GM23338 (cell line): Measurements from ENCODE around the gene NPAS3. TPM values are rescaled to one million over a fixed set of nuclear protein-coding genes. Genes with fewer than 3 reads are reported as not detected.

Experiments
- CREB1 ChIP-seq: fragments of 250-450 bp; sonication (Bioruptor Pico); IDR thresholded peaks from 2 replicates; pipeline ENCODE4 v1.5.0; 2020; ENCODE audit warnings: low read depth, mild to moderate bottlenecking, moderate library complexity
- EZH2 ChIP-seq: fragments of 200-600 bp; sonication (generic); IDR thresholded peaks from one replicate; pipeline ENCODE4 v1.8.0; 2017; ENCODE audit warnings: antibody characterized with exemption, mild to moderate bottlenecking, low read depth; ENCODE audit not compliant: unreplicated experiment
- NANOG ChIP-seq: IDR thresholded peaks from 2 replicates; pipeline ENCODE4 v1.6.1; 2016; ENCODE audit warnings: antibody characterized with exemption, borderline replicate concordance
- STAT1 ChIP-seq: IDR thresholded peaks from one replicate; pipeline ENCODE4 v1.6.1; 2016; ENCODE audit warnings: antibody characterized with exemption; ENCODE audit not compliant: unreplicated experiment
- polyA plus RNA-seq: library from polyadenylated mRNA; unstranded; fragments of >200 nt; fragmentation: Nextera tagmentation; extraction: Ambion mirVana; gene quantifications from 2 replicates; pipeline ENCODE4 v1.2.1, GENCODE V29; 2016
- total RNA-seq: library from RNA; depleted of rRNA; stranded (reverse); fragments of >200 nt; shearing (Covaris generic); gene quantifications from 2 replicates; pipeline ENCODE4 v1.2.3, GENCODE V29; 2014
- TF ChIP-seq, protein P1 (sequence below): fragments of 250-450 bp; sonication (Bioruptor Pico); IDR thresholded peaks from 2 replicates; pipeline ENCODE4 v1.5.0; 2020; ENCODE audit warnings: mild to moderate bottlenecking, moderate library complexity
- TF ChIP-seq, protein P2 (sequence below), 2 experiments: fragments of 200-600 bp in 1 of 2; sonication (generic) in 1 of 2; conservative IDR thresholded peaks; 2 replicates each; pipeline versions ENCODE4 v1.5.1 to v1.6.1; 2016 to 2017; ENCODE audit warnings: antibody characterized with exemption in 2 of 2, low read depth in 2 of 2, mild to moderate bottlenecking in 2 of 2, moderate library complexity in 1 of 2
- TF ChIP-seq, protein P3 (sequence below): IDR thresholded peaks from one replicate; pipeline ENCODE4 v1.6.1; 2018; ENCODE audit warnings: antibody characterized with exemption; ENCODE audit not compliant: unreplicated experiment
- TF ChIP-seq, protein P4 (sequence below): IDR thresholded peaks from 2 replicates; pipeline ENCODE4 v1.6.1; 2016; ENCODE audit warnings: antibody characterized with exemption

Gene NPAS3
- total and polyA plus RNA-seq, 2 experiments from 2014 or later = 0.17 to 0.19 TPM

DNA sequence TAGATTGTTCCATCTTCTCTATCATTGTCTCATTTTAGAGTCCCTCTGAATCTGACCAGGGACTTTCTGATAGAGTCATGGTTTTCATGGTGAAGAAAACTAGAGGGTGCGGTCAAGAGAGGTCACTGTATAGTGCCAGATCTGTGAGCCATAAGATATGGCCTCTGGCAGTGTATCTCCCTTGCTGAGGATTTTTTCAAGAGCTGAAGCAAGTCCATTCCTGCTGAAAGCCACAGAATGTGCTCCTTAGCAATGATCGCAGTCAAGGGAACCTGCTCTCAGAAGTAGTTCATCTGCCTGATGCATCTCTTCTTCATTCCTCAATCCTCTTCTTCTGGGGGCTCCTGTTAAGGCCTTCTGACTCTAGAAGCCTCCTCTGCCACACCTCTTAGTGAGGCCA lies 607.0 kb downstream of the NPAS3 start (continued):
- TF ChIP-seq, protein P1, sequence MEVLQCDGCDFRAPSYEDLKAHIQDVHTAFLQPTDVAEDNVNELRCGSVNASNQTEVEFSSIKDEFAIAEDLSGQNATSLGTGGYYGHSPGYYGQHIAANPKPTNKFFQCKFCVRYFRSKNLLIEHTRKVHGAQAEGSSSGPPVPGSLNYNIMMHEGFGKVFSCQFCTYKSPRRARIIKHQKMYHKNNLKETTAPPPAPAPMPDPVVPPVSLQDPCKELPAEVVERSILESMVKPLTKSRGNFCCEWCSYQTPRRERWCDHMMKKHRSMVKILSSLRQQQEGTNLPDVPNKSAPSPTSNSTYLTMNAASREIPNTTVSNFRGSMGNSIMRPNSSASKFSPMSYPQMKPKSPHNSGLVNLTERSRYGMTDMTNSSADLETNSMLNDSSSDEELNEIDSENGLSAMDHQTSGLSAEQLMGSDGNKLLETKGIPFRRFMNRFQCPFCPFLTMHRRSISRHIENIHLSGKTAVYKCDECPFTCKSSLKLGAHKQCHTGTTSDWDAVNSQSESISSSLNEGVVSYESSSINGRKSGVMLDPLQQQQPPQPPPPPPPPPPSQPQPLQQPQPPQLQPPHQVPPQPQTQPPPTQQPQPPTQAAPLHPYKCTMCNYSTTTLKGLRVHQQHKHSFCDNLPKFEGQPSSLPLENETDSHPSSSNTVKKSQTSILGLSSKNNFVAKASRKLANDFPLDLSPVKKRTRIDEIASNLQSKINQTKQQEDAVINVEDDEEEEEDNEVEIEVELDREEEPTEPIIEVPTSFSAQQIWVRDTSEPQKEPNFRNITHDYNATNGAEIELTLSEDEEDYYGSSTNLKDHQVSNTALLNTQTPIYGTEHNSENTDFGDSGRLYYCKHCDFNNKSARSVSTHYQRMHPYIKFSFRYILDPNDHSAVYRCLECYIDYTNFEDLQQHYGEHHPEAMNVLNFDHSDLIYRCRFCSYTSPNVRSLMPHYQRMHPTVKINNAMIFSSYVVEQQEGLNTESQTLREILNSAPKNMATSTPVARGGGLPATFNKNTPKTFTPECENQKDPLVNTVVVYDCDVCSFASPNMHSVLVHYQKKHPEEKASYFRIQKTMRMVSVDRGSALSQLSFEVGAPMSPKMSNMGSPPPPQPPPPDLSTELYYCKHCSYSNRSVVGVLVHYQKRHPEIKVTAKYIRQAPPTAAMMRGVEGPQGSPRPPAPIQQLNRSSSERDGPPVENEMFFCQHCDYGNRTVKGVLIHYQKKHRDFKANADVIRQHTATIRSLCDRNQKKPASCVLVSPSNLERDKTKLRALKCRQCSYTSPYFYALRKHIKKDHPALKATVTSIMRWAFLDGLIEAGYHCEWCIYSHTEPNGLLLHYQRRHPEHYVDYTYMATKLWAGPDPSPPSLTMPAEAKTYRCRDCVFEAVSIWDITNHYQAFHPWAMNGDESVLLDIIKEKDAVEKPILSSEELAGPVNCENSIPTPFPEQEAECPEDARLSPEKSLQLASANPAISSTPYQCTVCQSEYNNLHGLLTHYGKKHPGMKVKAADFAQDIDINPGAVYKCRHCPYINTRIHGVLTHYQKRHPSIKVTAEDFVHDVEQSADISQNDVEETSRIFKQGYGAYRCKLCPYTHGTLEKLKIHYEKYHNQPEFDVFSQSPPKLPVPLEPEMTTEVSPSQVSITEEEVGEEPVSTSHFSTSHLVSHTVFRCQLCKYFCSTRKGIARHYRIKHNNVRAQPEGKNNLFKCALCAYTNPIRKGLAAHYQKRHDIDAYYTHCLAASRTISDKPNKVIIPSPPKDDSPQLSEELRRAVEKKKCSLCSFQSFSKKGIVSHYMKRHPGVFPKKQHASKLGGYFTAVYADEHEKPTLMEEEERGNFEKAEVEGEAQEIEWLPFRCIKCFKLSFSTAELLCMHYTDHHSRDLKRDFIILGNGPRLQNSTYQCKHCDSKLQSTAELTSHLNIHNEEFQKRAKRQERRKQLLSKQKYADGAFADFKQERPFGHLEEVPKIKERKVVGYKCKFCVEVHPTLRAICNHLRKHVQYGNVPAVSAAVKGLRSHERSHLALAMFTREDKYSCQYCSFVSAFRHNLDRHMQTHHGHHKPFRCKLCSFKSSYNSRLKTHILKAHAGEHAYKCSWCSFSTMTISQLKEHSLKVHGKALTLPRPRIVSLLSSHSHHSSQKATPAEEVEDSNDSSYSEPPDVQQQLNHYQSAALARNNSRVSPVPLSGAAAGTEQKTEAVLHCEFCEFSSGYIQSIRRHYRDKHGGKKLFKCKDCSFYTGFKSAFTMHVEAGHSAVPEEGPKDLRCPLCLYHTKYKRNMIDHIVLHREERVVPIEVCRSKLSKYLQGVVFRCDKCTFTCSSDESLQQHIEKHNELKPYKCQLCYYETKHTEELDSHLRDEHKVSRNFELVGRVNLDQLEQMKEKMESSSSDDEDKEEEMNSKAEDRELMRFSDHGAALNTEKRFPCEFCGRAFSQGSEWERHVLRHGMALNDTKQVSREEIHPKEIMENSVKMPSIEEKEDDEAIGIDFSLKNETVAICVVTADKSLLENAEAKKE = no peak
- TF ChIP-seq, protein P2, sequence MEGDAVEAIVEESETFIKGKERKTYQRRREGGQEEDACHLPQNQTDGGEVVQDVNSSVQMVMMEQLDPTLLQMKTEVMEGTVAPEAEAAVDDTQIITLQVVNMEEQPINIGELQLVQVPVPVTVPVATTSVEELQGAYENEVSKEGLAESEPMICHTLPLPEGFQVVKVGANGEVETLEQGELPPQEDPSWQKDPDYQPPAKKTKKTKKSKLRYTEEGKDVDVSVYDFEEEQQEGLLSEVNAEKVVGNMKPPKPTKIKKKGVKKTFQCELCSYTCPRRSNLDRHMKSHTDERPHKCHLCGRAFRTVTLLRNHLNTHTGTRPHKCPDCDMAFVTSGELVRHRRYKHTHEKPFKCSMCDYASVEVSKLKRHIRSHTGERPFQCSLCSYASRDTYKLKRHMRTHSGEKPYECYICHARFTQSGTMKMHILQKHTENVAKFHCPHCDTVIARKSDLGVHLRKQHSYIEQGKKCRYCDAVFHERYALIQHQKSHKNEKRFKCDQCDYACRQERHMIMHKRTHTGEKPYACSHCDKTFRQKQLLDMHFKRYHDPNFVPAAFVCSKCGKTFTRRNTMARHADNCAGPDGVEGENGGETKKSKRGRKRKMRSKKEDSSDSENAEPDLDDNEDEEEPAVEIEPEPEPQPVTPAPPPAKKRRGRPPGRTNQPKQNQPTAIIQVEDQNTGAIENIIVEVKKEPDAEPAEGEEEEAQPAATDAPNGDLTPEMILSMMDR (conservative IDR thresholded peaks at IDR 0.05; ENCODE audit: low read depth in 2 of 2) = no peak
- TF ChIP-seq STAT1 (no peak), CREB1 (no peak), EZH2 (no peak), NANOG (no peak)
- TF ChIP-seq, protein P3, sequence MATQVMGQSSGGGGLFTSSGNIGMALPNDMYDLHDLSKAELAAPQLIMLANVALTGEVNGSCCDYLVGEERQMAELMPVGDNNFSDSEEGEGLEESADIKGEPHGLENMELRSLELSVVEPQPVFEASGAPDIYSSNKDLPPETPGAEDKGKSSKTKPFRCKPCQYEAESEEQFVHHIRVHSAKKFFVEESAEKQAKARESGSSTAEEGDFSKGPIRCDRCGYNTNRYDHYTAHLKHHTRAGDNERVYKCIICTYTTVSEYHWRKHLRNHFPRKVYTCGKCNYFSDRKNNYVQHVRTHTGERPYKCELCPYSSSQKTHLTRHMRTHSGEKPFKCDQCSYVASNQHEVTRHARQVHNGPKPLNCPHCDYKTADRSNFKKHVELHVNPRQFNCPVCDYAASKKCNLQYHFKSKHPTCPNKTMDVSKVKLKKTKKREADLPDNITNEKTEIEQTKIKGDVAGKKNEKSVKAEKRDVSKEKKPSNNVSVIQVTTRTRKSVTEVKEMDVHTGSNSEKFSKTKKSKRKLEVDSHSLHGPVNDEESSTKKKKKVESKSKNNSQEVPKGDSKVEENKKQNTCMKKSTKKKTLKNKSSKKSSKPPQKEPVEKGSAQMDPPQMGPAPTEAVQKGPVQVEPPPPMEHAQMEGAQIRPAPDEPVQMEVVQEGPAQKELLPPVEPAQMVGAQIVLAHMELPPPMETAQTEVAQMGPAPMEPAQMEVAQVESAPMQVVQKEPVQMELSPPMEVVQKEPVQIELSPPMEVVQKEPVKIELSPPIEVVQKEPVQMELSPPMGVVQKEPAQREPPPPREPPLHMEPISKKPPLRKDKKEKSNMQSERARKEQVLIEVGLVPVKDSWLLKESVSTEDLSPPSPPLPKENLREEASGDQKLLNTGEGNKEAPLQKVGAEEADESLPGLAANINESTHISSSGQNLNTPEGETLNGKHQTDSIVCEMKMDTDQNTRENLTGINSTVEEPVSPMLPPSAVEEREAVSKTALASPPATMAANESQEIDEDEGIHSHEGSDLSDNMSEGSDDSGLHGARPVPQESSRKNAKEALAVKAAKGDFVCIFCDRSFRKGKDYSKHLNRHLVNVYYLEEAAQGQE = no peak
- TF ChIP-seq, protein P4, sequence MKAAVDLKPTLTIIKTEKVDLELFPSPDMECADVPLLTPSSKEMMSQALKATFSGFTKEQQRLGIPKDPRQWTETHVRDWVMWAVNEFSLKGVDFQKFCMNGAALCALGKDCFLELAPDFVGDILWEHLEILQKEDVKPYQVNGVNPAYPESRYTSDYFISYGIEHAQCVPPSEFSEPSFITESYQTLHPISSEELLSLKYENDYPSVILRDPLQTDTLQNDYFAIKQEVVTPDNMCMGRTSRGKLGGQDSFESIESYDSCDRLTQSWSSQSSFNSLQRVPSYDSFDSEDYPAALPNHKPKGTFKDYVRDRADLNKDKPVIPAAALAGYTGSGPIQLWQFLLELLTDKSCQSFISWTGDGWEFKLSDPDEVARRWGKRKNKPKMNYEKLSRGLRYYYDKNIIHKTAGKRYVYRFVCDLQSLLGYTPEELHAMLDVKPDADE = no peak
